AG04450 (cell line): ENCODE measurements around the gene ZCWPW1. TPM values are rescaled to one million over a fixed set of nuclear protein-coding genes. Genes with fewer than 3 reads are reported as not detected.
"Not testable (repeated sequence)": the region's sequence is repeated elsewhere in the genome, so short reads cannot be mapped to it uniquely, and the experiment has no call there.

Experiments
- CTCF ChIA-PET: fragments of 300-600, 350-600 bp; formaldehyde crosslinking; extraction: SDS; loops from one replicate; lab custom pipeline; 2022; ENCODE audit warnings: antibody characterized with exemption, inconsistent platforms; lab: Charles Lee
- POLR2A ChIA-PET: fragments of 350-600 bp; formaldehyde crosslinking; extraction: SDS; loops from one replicate; lab custom pipeline; 2021; ENCODE audit warnings: antibody characterized with exemption, inconsistent platforms; lab: Yijun Ruan, JAX
- DNase-seq: peaks from one replicate; pipeline ENCODE4 v3.0.0-alpha.2; 2011; ENCODE audit warnings: low read depth, low spot score
- H3K27ac ChIP-seq: one replicate; pipeline ENCODE4 v1.5.1; 2012; ENCODE audit warnings: low read depth, low read length, control low read depth
- H3K27me3 ChIP-seq: one replicate; pipeline ENCODE4 v1.6.0; 2012; ENCODE audit warnings: low read length; ENCODE audit not compliant: control insufficient read depth, insufficient read depth
- H3K4me3 ChIP-seq: 2 replicates; pipeline ENCODE4 v1.5.1; 2011; ENCODE audit warnings: mild to moderate bottlenecking, low read depth, low read length, control low read depth
- H3K9me3 ChIP-seq: 2 replicates; pipeline ENCODE4 v1.5.1; 2012; ENCODE audit warnings: low read length; ENCODE audit not compliant: control insufficient read depth, insufficient read depth
- CTCF ChIP-seq: IDR thresholded peaks from 2 replicates; pipeline ENCODE4 v1.5.1; 2011; ENCODE audit warnings: low read depth, low read length, control low read depth, inconsistent platforms
- polyA plus RNA-seq: library from polyadenylated mRNA; depleted of rRNA; stranded (reverse); fragments of >200 nt; gene quantifications from 2 replicates; pipeline ENCODE4 v1.2.3, GENCODE V29; 2011

ZCWPW1 gene
- polyA plus RNA-seq, 1 experiment, result 1.5 TPM

DNA sequence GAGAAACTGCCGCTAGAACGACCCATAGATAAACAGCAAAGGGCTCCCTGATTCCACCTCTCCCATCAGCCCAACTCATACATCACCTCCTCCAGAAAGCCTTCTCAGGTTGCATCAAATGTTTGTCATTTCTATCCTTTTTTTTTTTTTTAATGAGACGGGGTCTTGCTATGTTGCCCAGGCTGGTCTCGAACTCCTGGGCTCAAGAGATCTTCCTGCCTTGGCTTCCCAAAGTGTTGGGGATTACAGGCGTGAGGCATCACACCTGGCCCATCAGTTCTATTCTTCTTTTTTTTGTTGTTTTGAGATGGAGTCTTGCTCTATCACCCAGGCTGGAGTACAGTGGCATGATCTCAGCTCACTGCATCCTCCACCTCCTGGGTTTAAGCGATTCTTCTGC is 28.5 kb upstream of the ZCWPW1 start:
- Histone ChIP-seq H3K9me3 (no peaks in the 10 kb centered on the region), H3K27ac (no peak overlapping the region), H3K4me3 (no peak overlapping the region), H3K27me3 (no peaks in the 10 kb centered on the region)
- ChIA-PET CTCF (interaction anchor here (1.5 kb wide), 1 partner anchor 102 kb away, joined by 3 read pairs; no protein-coding TSS in a partner anchor), POLR2A (no interaction called here)
- no peak for DNase-seq
- TF ChIP-seq CTCF, result no peak

GRCh38 chr7:100456562-100456961 is 28.1 kb upstream of the ZCWPW1 start:
- Histone ChIP-seq H3K9me3 (no peaks in the 10 kb centered on the region), H3K27ac (no peak overlapping the region), H3K4me3 (no peak overlapping the region), H3K27me3 (no peaks in the 10 kb centered on the region)
- ChIA-PET POLR2A (no interaction called here), CTCF (interaction anchor here (1.5 kb wide), 1 partner anchor 103 kb away, joined by 3 read pairs; no protein-coding TSS in a partner anchor)
- DNase-seq, result no peak
- no peak for TF ChIP-seq CTCF

DNA sequence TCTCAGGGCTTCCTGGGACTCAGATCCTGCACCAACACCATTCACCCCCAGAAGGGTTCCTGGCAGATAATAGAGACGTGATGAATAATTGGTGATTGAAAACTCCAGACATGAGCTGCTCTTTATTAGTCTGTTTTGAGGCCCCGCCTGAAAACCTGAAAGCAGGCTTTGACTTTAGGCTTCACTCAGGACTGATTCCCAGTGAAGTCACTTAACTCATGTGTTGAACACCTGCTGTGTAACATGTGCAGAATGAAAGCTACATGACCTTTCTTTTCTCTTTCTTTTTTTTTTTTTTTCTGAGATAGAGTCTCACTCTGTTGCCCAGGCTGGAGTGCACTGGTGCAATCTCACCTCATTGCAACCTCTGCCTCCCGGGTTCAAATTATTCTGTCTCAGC is 26.7 kb upstream of the ZCWPW1 start:
- ChIA-PET CTCF (interaction anchor here (0.6 to 2.3 kb wide), 5 partner anchors 10 to 109 kb away, joined by 3 to 12 read pairs (median 4); partner anchors contain the start of gene SPACDR), POLR2A (interaction anchor here (0.6 to 1.0 kb wide), 2 partner anchors 11 to 15 kb away, joined by 3 read pairs; no protein-coding TSS in a partner anchor)
- no peak overlapping the region for H3K4me3 ChIP-seq
- H3K27ac ChIP-seq, result no peak overlapping the region
- no peaks in the 10 kb centered on the region for H3K9me3 ChIP-seq
- no peak for TF ChIP-seq CTCF
- H3K27me3 ChIP-seq, result no peaks in the 10 kb centered on the region
- DNase-seq, result no peak

DNA sequence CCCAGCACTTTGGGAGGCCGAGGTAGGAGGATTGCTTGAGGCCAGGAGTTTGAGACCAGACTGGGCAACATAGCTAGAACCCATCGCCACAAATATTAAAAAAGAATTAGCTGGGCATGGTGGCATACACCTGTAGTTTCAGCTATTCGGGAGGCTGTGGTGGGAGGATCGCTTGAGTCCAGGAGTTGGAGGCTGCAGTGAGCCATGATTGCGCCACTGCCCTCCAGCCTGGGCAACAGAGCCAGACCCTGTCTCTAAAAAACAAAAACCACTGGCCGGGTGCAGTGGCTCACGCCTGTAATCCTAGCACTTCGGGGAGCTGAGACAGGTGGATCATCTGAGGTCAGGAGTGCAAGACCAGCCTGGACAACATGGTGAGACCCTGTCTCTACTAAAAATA is 25.4 kb upstream of the ZCWPW1 start:
- H3K4me3 ChIP-seq, H3K27me3 ChIP-seq, DNase-seq, H3K27ac ChIP-seq, POLR2A ChIA-PET, H3K9me3 ChIP-seq: not testable (repeated sequence)
- CTCF ChIA-PET, result interaction anchor here (0.9 to 2.3 kb wide), 4 partner anchors 11 to 105 kb away, joined by 3 to 12 read pairs (median 5); partner anchors contain the start of gene SPACDR

- H3K27me3 ChIP-seq, result no peaks in the 10 kb centered on the region
- CTCF ChIA-PET, result interaction anchor here (1.4 kb wide), 1 partner anchor 13 kb away, joined by 5 read pairs; no protein-coding TSS in a partner anchor
- DNase-seq, result no peak
- POLR2A ChIA-PET, result no interaction called here
- TF ChIP-seq CTCF, result no peak
- no peak overlapping the region for H3K27ac ChIP-seq
- no peaks in the 10 kb centered on the region for H3K9me3 ChIP-seq
- H3K4me3 ChIP-seq, result no peak overlapping the region
Measured at GRCh38 chr7:100452513-100452912, 24.0 kb upstream of the ZCWPW1 start.
